Osteocyte (in vitro differentiated cells): Measurements from ENCODE around the gene SMTN. TPM values are rescaled to one million over a fixed set of nuclear protein-coding genes. Genes with fewer than 3 reads are reported as not detected.

Source experiments
- DNase-seq: peaks from one replicate; pipeline ENCODE4 v3.0.0; 2021; ENCODE audit warnings: mixed read lengths; ENCODE audit not compliant: unreplicated experiment; ENCODE audit errors: extremely low spot score
- H3K27ac Mint-ChIP-seq: one replicate; pipeline ENCODE4 v1.8.0; 2021; ENCODE audit warnings: mild to moderate bottlenecking, mixed read lengths; ENCODE audit not compliant: unreplicated experiment
- H3K27me3 Mint-ChIP-seq: one replicate; pipeline ENCODE4 v1.8.0; 2021; ENCODE audit warnings: mixed read lengths; ENCODE audit not compliant: unreplicated experiment
- H3K36me3 Mint-ChIP-seq: one replicate; pipeline ENCODE4 v1.8.0; 2021; ENCODE audit warnings: mixed read lengths; ENCODE audit not compliant: unreplicated experiment
- H3K4me1 Mint-ChIP-seq: one replicate; pipeline ENCODE4 v1.8.0; 2021; ENCODE audit warnings: mixed read lengths; ENCODE audit not compliant: unreplicated experiment
- H3K4me3 Mint-ChIP-seq: one replicate; pipeline ENCODE4 v1.8.0; 2021; ENCODE audit warnings: mild to moderate bottlenecking, moderate library complexity, mixed read lengths; ENCODE audit not compliant: unreplicated experiment
- H3K9me3 Mint-ChIP-seq: one replicate; pipeline ENCODE4 v1.8.0; 2021; ENCODE audit warnings: mixed read lengths; ENCODE audit not compliant: unreplicated experiment
- total RNA-seq: library from RNA; stranded (reverse); gene quantifications from 2 replicates; pipeline ENCODE4 v1.2.1, GENCODE V29; 2021
- TF ChIP-seq, protein P1 (sequence below): fragments of 200-600 bp; sonication (generic); IDR thresholded peaks from 2 replicates; pipeline ENCODE4 v1.5.0; 2021; ENCODE audit warnings: antibody characterized with exemption, mild to moderate bottlenecking, moderate library complexity

Gene SMTN
- total RNA-seq, 1 donor from 2014 or later = 27.2 TPM

DNA sequence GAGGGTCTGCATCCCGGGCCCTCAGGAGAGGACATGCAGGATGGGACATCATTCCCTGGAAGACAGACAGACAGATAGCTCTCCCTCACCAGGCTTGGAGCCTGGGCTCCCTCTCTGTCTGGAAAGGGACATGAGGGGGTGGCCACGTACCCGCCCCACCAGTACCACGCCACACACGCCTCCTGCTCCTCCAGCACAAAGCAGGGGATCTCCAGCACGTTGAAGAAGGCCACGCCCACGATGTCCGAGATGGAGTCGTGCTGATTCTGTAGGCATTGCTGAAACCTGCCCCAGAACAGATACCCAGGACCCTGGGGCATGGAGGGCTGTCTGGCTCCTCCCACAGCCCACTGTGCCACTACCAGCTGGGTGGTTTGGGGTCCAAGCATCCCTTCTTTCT lies 57.0 kb downstream of the SMTN start:
- Mint-ChIP-seq H3K4me3 (no peak overlapping the region), H3K27me3 (peaks cover 13% of the 10 kb centered on the region), H3K9me3 (no peaks in the 10 kb centered on the region), H3K36me3 (no peaks in the 10 kb centered on the region), H3K27ac (no peak overlapping the region), H3K4me1 (peaks cover 8% of the 10 kb centered on the region)
- TF ChIP-seq, protein P1, sequence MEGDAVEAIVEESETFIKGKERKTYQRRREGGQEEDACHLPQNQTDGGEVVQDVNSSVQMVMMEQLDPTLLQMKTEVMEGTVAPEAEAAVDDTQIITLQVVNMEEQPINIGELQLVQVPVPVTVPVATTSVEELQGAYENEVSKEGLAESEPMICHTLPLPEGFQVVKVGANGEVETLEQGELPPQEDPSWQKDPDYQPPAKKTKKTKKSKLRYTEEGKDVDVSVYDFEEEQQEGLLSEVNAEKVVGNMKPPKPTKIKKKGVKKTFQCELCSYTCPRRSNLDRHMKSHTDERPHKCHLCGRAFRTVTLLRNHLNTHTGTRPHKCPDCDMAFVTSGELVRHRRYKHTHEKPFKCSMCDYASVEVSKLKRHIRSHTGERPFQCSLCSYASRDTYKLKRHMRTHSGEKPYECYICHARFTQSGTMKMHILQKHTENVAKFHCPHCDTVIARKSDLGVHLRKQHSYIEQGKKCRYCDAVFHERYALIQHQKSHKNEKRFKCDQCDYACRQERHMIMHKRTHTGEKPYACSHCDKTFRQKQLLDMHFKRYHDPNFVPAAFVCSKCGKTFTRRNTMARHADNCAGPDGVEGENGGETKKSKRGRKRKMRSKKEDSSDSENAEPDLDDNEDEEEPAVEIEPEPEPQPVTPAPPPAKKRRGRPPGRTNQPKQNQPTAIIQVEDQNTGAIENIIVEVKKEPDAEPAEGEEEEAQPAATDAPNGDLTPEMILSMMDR = no peak
- DNase-seq = no peak

GRCh38 chr22:31139066-31139465 lies 57.9 kb downstream of the SMTN start:
- H3K27ac Mint-ChIP-seq = no peak overlapping the region
- peaks cover 13% of the 10 kb centered on the region for H3K27me3 Mint-ChIP-seq
- H3K4me3 Mint-ChIP-seq = no peak overlapping the region
- no peaks in the 10 kb centered on the region for H3K9me3 Mint-ChIP-seq
- H3K4me1 Mint-ChIP-seq = peaks cover 8% of the 10 kb centered on the region
- no peak for DNase-seq
- TF ChIP-seq, protein P1 = no peak
- no peaks in the 10 kb centered on the region for H3K36me3 Mint-ChIP-seq

- no peak within 1 kb of the TSS for H3K27ac Mint-ChIP-seq
- DNase-seq = no peak
Observed at GRCh38 chr22:31139866-31140716, 59.0 kb downstream of the SMTN start, which contains the start of gene PLA2G3. TSS of gene PLA2G3 (minus strand) at chr22:31140508. CDS start at chr22:31140354, 154 bp downstream.

DNA sequence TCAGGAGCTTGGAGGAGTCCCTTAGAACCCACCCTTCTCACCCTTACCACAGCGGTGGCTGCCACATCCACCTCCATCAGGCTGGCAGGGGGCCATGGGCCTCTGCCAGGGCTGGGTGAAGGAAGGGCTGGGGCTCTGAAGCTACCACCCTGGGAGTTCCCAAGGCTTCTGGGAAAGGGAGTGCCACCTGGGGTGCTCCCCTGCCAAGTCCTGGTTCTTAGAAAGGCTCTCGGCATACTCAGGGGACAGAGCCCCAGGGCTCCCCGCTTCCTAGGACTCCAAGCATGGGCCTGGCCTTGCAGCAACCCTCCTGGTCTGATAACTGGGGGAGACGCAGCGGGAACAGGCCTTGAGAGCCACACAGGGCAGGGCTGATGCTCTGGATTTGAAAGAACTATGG lies 59.6 kb downstream of the SMTN start:
- DNase-seq = no peak
- H3K4me1 Mint-ChIP-seq = peaks cover 8% of the 10 kb centered on the region
- no peak overlapping the region for H3K27ac Mint-ChIP-seq
- H3K4me3 Mint-ChIP-seq = no peak overlapping the region
- H3K36me3 Mint-ChIP-seq = no peaks in the 10 kb centered on the region
- TF ChIP-seq, protein P1 = no peak
- peaks cover 10% of the 10 kb centered on the region for H3K9me3 Mint-ChIP-seq
- H3K27me3 Mint-ChIP-seq = peaks cover 13% of the 10 kb centered on the region

More at GRCh38 chr22:31139866-31140716, 59.0 kb downstream of the SMTN start, which contains the start of gene PLA2G3:
- peaks cover 8% of the 10 kb centered on the region for H3K4me1 Mint-ChIP-seq
- H3K27me3 Mint-ChIP-seq = peaks cover 13% of the 10 kb centered on the region
- H3K4me3 Mint-ChIP-seq = no peak within 1 kb of the TSS
- peaks cover 7% of the 10 kb centered on the region for H3K9me3 Mint-ChIP-seq
- TF ChIP-seq, protein P1 = no peak
- H3K36me3 Mint-ChIP-seq = no peaks in the 10 kb centered on the region

DNA sequence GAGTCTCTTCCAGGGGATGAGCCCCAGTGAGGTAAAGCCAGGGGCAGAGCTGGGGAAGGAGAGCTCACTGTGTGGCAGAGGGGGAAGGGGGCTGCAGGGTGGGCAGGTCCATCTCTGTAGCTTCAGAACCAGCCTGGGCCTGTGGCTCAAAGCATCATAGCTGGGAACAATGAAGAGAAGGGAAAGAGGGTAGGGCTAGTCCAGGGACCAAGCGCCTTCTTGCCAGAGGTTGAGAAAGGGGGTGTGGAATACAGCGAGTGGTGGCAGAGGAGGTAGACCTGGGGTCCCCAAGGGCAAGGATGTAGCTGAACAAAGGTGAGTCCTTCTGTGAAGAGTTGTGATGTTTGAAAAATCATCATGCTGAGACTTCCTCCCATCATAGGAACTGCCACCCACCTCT lies 60.4 kb downstream of the SMTN start:
- TF ChIP-seq, protein P1 = no peak
- no peak overlapping the region for H3K27ac Mint-ChIP-seq

More for the DNA sequence above, 60.4 kb downstream of the SMTN start:
- Mint-ChIP-seq H3K4me3 (no peak overlapping the region), H3K36me3 (no peaks in the 10 kb centered on the region), H3K9me3 (peaks cover 10% of the 10 kb centered on the region), H3K27me3 (peaks cover 13% of the 10 kb centered on the region), H3K4me1 (peaks cover 8% of the 10 kb centered on the region)
- DNase-seq = no peak
